GM12892 (cell line): ENCODE measurements around the gene RAB40B.

Experiments used
- POLR2AphosphoS5 ChIP-seq: IDR thresholded peaks from 2 replicates; pipeline ENCODE4 v1.6.1; 2011; ENCODE audit warnings: low read depth, low read length, control low read depth
- TAF1 ChIP-seq: IDR thresholded peaks from 2 replicates; pipeline ENCODE4 v1.6.1; 2011; ENCODE audit warnings: low read depth, mild to moderate bottlenecking, control low read depth, low read length, borderline replicate concordance

- TF ChIP-seq TAF1 (no peak), POLR2AphosphoS5 (no peak)
Observed at GRCh38 chr17:82705756-82706155, 7.3 kb upstream of the RAB40B start.
